Neural cell (in vitro differentiated cells): Measurements from ENCODE around the gene ACAD10.

ENCODE experiments used
- EP300 ChIP-seq: fragments of 450-650 bp; conservative IDR thresholded peaks from 2 replicates; pipeline ENCODE4 v1.6.1; 2014; ENCODE audit warnings: antibody characterized with exemption, mild to moderate bottlenecking, moderate library complexity; ENCODE audit not compliant: poor library complexity, severe bottlenecking
- EZH2 ChIP-seq: fragments of 200-600, 300-800 bp; shearing (Covaris generic), sonication (generic); IDR thresholded peaks from 2 replicates; pipeline ENCODE4 v1.6.1; 2014; ENCODE audit warnings: antibody characterized with exemption, low read length, borderline replicate concordance, mild to moderate bottlenecking; ENCODE audit not compliant: insufficient read depth, poor library complexity, severe bottlenecking
- MXI1 ChIP-seq: fragments of 450-650 bp; conservative IDR thresholded peaks from 2 replicates; pipeline ENCODE4 v1.6.1; 2014; ENCODE audit warnings: antibody characterized with exemption, mild to moderate bottlenecking; ENCODE audit not compliant: poor library complexity, severe bottlenecking
- POLR2AphosphoS5 ChIP-seq: IDR thresholded peaks from 2 replicates; pipeline ENCODE4 v1.6.1; 2012
- RAD21 ChIP-seq: fragments of 450-650 bp; conservative IDR thresholded peaks from 2 replicates; pipeline ENCODE4 v1.6.1; 2014; ENCODE audit warnings: antibody characterized with exemption, mild to moderate bottlenecking, moderate library complexity
- REST ChIP-seq: IDR thresholded peaks from 2 replicates; pipeline ENCODE4 v1.6.1; 2012; ENCODE audit warnings: borderline replicate concordance
- TAF1 ChIP-seq: IDR thresholded peaks from 2 replicates; pipeline ENCODE4 v1.6.1; 2012; ENCODE audit warnings: low read depth
- TF ChIP-seq, protein P1 (sequence below): fragments of 450-650 bp; IDR thresholded peaks from 2 replicates; pipeline ENCODE4 v1.5.1; 2014; ENCODE audit warnings: antibody characterized with exemption, mild to moderate bottlenecking, moderate library complexity; ENCODE audit not compliant: poor library complexity, severe bottlenecking

GRCh38 chr12:111720457-111720856, 34.6 kb downstream of the ACAD10 start:
- TF ChIP-seq EZH2 (no peak), RAD21 (no peak), POLR2AphosphoS5 (no peak), REST (no peak), MXI1 (no peak), TAF1 (no peak), EP300 (no peak)
- TF ChIP-seq, protein P1, sequence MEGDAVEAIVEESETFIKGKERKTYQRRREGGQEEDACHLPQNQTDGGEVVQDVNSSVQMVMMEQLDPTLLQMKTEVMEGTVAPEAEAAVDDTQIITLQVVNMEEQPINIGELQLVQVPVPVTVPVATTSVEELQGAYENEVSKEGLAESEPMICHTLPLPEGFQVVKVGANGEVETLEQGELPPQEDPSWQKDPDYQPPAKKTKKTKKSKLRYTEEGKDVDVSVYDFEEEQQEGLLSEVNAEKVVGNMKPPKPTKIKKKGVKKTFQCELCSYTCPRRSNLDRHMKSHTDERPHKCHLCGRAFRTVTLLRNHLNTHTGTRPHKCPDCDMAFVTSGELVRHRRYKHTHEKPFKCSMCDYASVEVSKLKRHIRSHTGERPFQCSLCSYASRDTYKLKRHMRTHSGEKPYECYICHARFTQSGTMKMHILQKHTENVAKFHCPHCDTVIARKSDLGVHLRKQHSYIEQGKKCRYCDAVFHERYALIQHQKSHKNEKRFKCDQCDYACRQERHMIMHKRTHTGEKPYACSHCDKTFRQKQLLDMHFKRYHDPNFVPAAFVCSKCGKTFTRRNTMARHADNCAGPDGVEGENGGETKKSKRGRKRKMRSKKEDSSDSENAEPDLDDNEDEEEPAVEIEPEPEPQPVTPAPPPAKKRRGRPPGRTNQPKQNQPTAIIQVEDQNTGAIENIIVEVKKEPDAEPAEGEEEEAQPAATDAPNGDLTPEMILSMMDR, result no peak
